Measurements from ENCODE around the gene HDAC1.
"Not testable (repeated sequence)": the region's sequence is repeated elsewhere in the genome, so short reads cannot be mapped to it uniquely, and the experiment has no call there.

The HDAC1 gene

GRCh38 chr1:32349211-32349708 is 57.4 kb downstream of the HDAC1 start:
- DNase-seq (ENCODE audit: low read depth), result no peak

- peak; percentile 60 for DNase-seq (ENCODE audit: low read depth)
Measured at GRCh38 chr1:32350785-32351398, 59.0 kb downstream of the HDAC1 start.

- DNase-seq (ENCODE audit: low read depth), result peak; percentile 80
Measured at GRCh38 chr1:32351399-32352238, 59.7 kb downstream of the HDAC1 start.

GRCh38 chr1:32352239-32352745 is 60.4 kb downstream of the HDAC1 start:
- no peak for DNase-seq (ENCODE audit: low read depth)

GRCh38 chr1:32352831-32353383 is 61.0 kb downstream of the HDAC1 start:
- no peak for DNase-seq (ENCODE audit: low read depth)

- DNase-seq (ENCODE audit: low read depth), result no peak
Measured at GRCh38 chr1:32353431-32353830, 61.5 kb downstream of the HDAC1 start.

- DNase-seq (ENCODE audit: low read depth), result no peak
Measured at GRCh38 chr1:32353886-32354570, 62.1 kb downstream of the HDAC1 start.

- not testable (repeated sequence) for DNase-seq (ENCODE audit: low read depth)
Measured at GRCh38 chr1:32355778-32356177, 63.9 kb downstream of the HDAC1 start.

GRCh38 chr1:32356478-32356877 is 64.6 kb downstream of the HDAC1 start:
- DNase-seq (ENCODE audit: low read depth), result no peak

- DNase-seq (ENCODE audit: low read depth), result no peak
Measured at GRCh38 chr1:32357614-32358013, 65.7 kb downstream of the HDAC1 start.

- no peak for DNase-seq (ENCODE audit: low read depth)
Measured at GRCh38 chr1:32358435-32358834, 66.6 kb downstream of the HDAC1 start.

GRCh38 chr1:32361308-32361673 is 69.4 kb downstream of the HDAC1 start:
- DNase-seq (ENCODE audit: low read depth), result no peak

GRCh38 chr1:32361674-32362473 is 70.0 kb downstream of the HDAC1 start:
- DNase-seq (ENCODE audit: low read depth), result no peak

- DNase-seq (ENCODE audit: low read depth), result no peak
Measured at GRCh38 chr1:32362474-32363313, 70.8 kb downstream of the HDAC1 start, which contains the start of the genes FAM229A and TSSK3. Gene FAM229A (minus strand): TSS chr1:32362485. CDS start chr1:32362091, 394 bp downstream. Gene TSSK3 (plus strand): TSS chr1:32362539. CDS start chr1:32362702, 163 bp downstream.

GRCh38 chr1:32363713-32364112 is 71.8 kb downstream of the HDAC1 start:
- no peak for DNase-seq (ENCODE audit: low read depth)

GRCh38 chr1:32364836-32365235 is 73.0 kb downstream of the HDAC1 start:
- no peak for DNase-seq (ENCODE audit: low read depth)

GRCh38 chr1:32365445-32365844 is 73.6 kb downstream of the HDAC1 start:
- no peak for DNase-seq (ENCODE audit: low read depth)

GRCh38 chr1:32367912-32368635 is 76.2 kb downstream of the HDAC1 start:
- DNase-seq (ENCODE audit: low read depth), result no peak

- peak; percentile 8 for DNase-seq (ENCODE audit: low read depth)
Measured at GRCh38 chr1:32372149-32372756, 80.4 kb downstream of the HDAC1 start.

Data from stimulated activated CD8-positive, alpha-beta memory T cell treated with anti-CD3 and anti-CD28 coated beads, Interleukin-12 subunit alpha, Interleukin-12 subunit beta, amount 100 ng/mL, for 4 hours (primary cell).